ENCODE measurements around the gene ZNF668. TPM values are rescaled to one million over a fixed set of nuclear protein-coding genes. Genes with fewer than 3 reads are reported as not detected.

The ZNF668 gene
- total and polyA plus RNA-seq, 2 of the 13 experiments (the other 11 are each of a cell fraction or from before 2014, with no cell fraction given): 3.8 to 9.8 TPM

- FAIRE-seq (peak; percentile 95), DNase-seq (ENCODE audit: low spot score) (peak; percentile 98), ATAC-seq (peak; percentile 95)
- H2AFZ ChIP-seq (ENCODE audit: low read length): no peak within 1 kb of the TSS
- H3K27ac ChIP-seq (ENCODE audit: extremely low read length, insufficient read depth, low read length): peak within 1 kb of the TSS; percentile 84
- peaks cover 12% of the 10 kb centered on the region for H4K20me1 ChIP-seq (ENCODE audit: insufficient read depth, low read length)
- H3K36me3 ChIP-seq (replicated peaks in 1 of 2; ENCODE audit: control insufficient read depth in 1 of 2, insufficient read depth in 2 of 2, low read length in 2 of 2): peaks cover 9 to 28% of the 10 kb centered on the region in 2 experiments
- in situ Hi-C loops (cut with HindIII; ENCODE audit: extremely low pct_ligation_motif_present, low pct_unique_long_range_greater_than_20kb): no loop called here
- peaks cover 33% of the 10 kb centered on the region for H3K79me2 ChIP-seq (ENCODE audit: insufficient read depth, low read length)
- intact Hi-C loops (cut with micrococcal nuclease; ENCODE audit: unreplicated experiment): loop anchor here (1.0 to 10.0 kb wide), 5 partner anchors 20 to 348 kb away; partner anchors contain the start of genes SETD1A, STX4, ZNF646 and ZNF668
- POLR2A ChIA-PET: interaction anchor here (0.7 to 5.0 kb wide), 10 partner anchors 21 to 373 kb away, joined by 3 to 49 read pairs (median 10); partner anchors contain the start of genes HSD3B7, KAT8, ZNF646 and ZNF668
- H3K4me3 ChIP-seq (replicated peaks in 1 of 3; ENCODE audit: insufficient read depth in 1 of 3, low read depth in 2 of 3, low read length in 3 of 3): peak within 1 kb of the TSS; percentile 80 to 100 (median 82)
- under 1% methylated on average over 47 of the region's 69 CpGs for WGBS (ENCODE audit: low lambda C conversion rate)
- H3K9me3 ChIP-seq (ENCODE audit: low read length): no peaks in the 10 kb centered on the region
- CTCF ChIA-PET (ENCODE audit: low intra/inter-chr PET ratio, low total read pairs): interaction anchor here (2.5 to 2.9 kb wide), 2 partner anchors 109 to 141 kb away, joined by 8 to 25 read pairs; partner anchors contain the start of gene HSD3B7
- H3K4me2 ChIP-seq (ENCODE audit: low read depth, low read length): peak within 1 kb of the TSS; percentile 99
- H3K4me1 ChIP-seq (ENCODE audit: insufficient read depth, low read length): peaks cover 27% of the 10 kb centered on the region
- no peaks in the 10 kb centered on the region; a peak in 1 of 5 replicates for H3K27me3 ChIP-seq (ENCODE audit: control insufficient read depth in 1 of 2, insufficient read depth in 2 of 2, low read length in 2 of 2)
- peak within 1 kb of the TSS; percentile 94 for H3K9ac ChIP-seq (ENCODE audit: insufficient read depth, low read depth, low read length)
- no TSS peak for BruUV-seq (replicated peaks)
- TF ChIP-seq NFIB (CRISPR knock-in tag; IDR thresholded peaks at IDR 0.05; ENCODE audit: borderline replicate concordance) (no peak), BRD4 (CRISPR knock-in tag; IDR thresholded peaks at IDR 0.05) (0 out of 2 replicates have a peak, but pooled peaks have one; percentile 64), ATF6 (CRISPR knock-in tag; conservative IDR thresholded peaks at IDR 0.05) (no peak), ZNF724P (CRISPR knock-in tag; IDR thresholded peaks at IDR 0.05; ENCODE audit: borderline replicate concordance) (no peak; the same call in 1 of the 2 replicates), SRSF4 (IDR thresholded peaks at IDR 0.05; ENCODE audit: low read depth, low read length, poor library complexity, severe bottlenecking) (no peak), LRRFIP1 (CRISPR knock-in tag; conservative IDR thresholded peaks at IDR 0.05) (no peak), CCDC6 (CRISPR knock-in tag; IDR thresholded peaks at IDR 0.05) (no peak; the same call in none of the 2 replicates), FUBP1 (CRISPR knock-in tag; IDR thresholded peaks at IDR 0.05; ENCODE audit: borderline replicate concordance) (no peak), NCOA2 (CRISPR knock-in tag; IDR thresholded peaks at IDR 0.05) (0 out of 2 replicates have a peak, but pooled peaks have one; percentile 25), BCLAF1 (IDR thresholded peaks at IDR 0.05) (no peak), ZNF274 (CRISPR knock-in tag; IDR thresholded peaks at IDR 0.05) (peak; percentile 77; the same call in 1 of the 2 replicates), TAF15 (IDR thresholded peaks at IDR 0.05; ENCODE audit: low read depth, low read length, poor library complexity, severe bottlenecking) (peak; percentile 94), RCOR2 (CRISPR knock-in tag; IDR thresholded peaks at IDR 0.05) (0 out of 2 replicates have a peak, but pooled peaks have one; percentile 49)
These were observed 20.5 kb upstream of the ZNF668 start, which contains the start of gene VKORC1 for GRCh38 chr16:31094424-31095120. VKORC1 (minus strand) TSS chr16:31094797; CDS start chr16:31094729, 68 bp downstream.

All from HepG2 (cell line).